ENCODE measurements around the gene SLC22A6.

Gene SLC22A6

GRCh38 chr11:62930157-62930556 lies 54.6 kb downstream of the SLC22A6 start:
- no peak for DNase-seq

- DNase-seq = no peak
Observed at GRCh38 chr11:62928011-62928410, 56.8 kb downstream of the SLC22A6 start.

GRCh38 chr11:62926680-62927455 lies 57.9 kb downstream of the SLC22A6 start:
- DNase-seq = no peak
